ENCODE results near the gene DUSP14.

GRCh38 chr17:37450112-37450511 lies 39.6 kb upstream of the DUSP14 start:
- TF ChIP-seq POLR2A (IDR thresholded peaks at IDR 0.05) (no peak), POLR2AphosphoS5 (IDR thresholded peaks at IDR 0.05) (no peak)
- TF ChIP-seq, protein P1, sequence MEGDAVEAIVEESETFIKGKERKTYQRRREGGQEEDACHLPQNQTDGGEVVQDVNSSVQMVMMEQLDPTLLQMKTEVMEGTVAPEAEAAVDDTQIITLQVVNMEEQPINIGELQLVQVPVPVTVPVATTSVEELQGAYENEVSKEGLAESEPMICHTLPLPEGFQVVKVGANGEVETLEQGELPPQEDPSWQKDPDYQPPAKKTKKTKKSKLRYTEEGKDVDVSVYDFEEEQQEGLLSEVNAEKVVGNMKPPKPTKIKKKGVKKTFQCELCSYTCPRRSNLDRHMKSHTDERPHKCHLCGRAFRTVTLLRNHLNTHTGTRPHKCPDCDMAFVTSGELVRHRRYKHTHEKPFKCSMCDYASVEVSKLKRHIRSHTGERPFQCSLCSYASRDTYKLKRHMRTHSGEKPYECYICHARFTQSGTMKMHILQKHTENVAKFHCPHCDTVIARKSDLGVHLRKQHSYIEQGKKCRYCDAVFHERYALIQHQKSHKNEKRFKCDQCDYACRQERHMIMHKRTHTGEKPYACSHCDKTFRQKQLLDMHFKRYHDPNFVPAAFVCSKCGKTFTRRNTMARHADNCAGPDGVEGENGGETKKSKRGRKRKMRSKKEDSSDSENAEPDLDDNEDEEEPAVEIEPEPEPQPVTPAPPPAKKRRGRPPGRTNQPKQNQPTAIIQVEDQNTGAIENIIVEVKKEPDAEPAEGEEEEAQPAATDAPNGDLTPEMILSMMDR (IDR thresholded peaks at IDR 0.05 in 8 of 11, conservative IDR thresholded peaks at IDR 0.05 in 3 of 11), result no peak

Measured in spleen (tissue), 7 donors.